Inflammatory macrophage treated with lipopolysaccharide for 4 hours (primary cell): ENCODE results near the gene MALT1.
"Not testable (repeated sequence)": the region's sequence is repeated elsewhere in the genome, so short reads cannot be mapped to it uniquely, and the experiment has no call there.

Source experiments
- DNase-seq: peaks from one replicate; pipeline ENCODE4 v3.0.0-alpha.2; 2020

MALT1 gene

DNA sequence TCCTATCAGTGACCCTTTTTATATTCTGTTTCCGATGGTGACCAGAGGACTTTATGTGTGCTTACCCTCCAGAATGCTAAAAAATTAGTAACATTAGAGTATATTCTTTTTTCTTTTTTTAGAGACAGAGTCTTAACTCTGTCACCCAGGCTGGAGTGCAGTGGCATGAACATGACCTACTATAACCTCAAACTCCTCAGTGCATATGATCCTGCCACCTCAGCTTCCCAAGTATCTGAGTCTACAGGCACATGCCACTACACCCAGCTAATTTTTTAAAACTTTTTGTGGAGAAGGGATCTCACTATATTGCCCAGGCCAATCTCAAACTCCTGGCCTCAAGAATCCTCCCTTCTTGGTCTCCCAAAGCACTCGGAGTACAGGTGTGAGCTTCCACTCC lies 74.6 kb downstream of the MALT1 start:
- DNase-seq: no peak

- no peak for DNase-seq
Measured at GRCh38 chr18:58748899-58749595, 77.8 kb downstream of the MALT1 start.

GRCh38 chr18:58753976-58754375 lies 82.7 kb downstream of the MALT1 start:
- DNase-seq: no peak

- DNase-seq: peak; percentile 66
Measured at GRCh38 chr18:58754544-58755068, 83.3 kb downstream of the MALT1 start.

DNA sequence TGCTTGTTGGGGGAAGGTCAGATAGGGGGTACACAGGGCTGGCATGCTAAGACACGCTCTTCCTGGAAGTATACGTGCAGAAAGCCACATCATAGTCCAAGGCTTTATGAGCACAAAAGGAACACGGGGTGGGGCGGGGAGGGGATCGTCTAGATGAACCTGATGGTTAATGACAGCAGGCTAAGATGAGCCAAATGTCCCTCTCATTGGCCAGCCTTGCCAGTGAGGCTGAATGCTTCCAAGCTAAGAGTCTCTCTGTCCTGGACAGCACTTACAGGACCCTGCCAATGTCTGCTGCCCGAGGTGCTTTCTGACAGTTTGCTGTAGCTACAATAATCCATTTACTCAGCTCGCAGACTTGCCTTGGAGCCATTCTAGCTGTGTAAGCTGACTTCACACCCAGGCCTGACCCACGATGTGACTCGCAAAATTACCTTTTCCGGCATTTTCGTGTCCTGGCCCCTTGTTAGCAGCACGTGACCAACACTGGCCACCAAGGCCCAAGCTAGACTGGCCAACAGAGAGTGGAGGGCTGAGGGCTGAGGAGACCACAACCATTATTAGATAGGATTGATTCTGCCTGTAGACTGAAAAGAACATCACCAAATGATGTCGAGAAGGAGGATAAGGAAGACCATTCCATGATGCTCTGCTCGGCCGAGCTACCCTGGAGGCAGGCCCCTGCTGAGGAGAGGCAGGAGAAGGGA lies 84.2 kb downstream of the MALT1 start:
- no peak for DNase-seq

DNA sequence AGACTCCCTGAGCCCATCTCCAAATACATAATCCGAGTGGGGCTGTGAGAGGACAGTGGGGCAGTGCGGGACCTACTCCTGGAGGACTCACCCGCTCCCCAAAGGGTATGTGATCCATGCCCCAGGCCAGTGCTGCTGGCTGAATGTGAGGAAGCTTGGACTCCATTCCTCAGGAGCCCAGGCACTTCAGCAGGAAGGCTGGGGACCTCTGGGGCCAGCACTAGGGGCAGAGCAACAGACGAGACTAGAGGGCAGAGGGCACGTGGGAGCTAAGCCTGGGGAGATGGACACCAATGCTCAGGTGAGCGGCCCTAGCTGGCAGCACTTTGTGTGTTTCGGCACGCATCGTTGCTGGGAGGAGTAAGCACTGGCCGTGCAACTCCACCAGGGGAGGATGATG lies 84.9 kb downstream of the MALT1 start:
- DNase-seq: no peak

GRCh38 chr18:58756596-58757240 lies 85.5 kb downstream of the MALT1 start:
- DNase-seq: no peak

DNA sequence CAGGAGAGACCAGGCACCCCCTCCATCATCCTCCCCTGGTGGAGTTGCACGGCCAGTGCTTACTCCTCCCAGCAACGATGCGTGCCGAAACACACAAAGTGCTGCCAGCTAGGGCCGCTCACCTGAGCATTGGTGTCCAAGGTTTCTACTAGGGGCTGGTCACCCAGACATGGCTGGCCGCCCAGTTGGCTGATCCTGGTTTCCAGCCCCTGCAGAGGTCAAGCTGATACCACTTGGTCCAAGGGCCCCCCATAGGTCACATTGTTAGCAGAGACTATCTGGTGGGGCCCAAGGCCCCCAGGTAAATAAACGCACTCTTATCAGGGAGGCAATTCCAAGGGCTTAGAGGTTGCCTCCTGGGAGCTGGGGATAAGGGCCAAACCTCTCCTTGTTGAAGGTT lies 86.1 kb downstream of the MALT1 start:
- DNase-seq: not testable (repeated sequence)

GRCh38 chr18:58758046-58758445 lies 86.8 kb downstream of the MALT1 start:
- no peak for DNase-seq

- DNase-seq: no peak
Measured at GRCh38 chr18:58758606-58759005, 87.3 kb downstream of the MALT1 start.

DNA sequence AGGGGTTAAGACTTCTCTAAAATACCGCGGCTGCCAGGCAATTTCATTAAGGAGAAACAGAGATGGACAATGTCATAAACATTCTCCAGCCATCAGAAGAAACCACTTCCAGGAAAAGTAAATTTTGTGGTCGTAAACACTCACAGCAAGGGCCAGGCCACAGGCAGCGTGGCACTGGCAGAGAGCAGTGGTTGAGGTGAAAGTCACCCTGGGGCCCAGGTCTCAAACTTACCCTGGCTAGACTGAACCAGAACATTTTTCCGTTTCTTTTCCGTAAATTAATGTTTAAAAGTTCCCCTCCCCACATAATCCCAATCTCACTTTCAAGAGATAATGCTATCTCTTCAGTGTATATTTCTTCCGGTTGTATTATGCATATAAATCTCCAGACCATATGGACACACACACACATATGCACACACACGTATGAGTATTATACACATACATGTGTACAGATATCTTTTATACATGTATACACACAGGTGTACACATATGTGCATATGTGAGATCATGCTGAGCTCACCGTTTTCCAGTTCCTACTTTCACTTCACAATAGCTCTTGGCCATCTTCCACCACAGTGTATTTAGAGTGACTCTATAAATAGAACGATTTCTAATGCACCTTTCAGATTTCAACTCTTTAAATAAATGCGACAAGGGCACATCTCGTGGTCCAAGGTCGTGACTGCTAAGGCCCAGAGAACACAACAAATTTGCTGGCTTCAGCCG lies 90.1 kb downstream of the MALT1 start:
- peak; percentile 25 for DNase-seq

- DNase-seq: no peak
Measured at GRCh38 chr18:58761970-58762780, 90.9 kb downstream of the MALT1 start.

- no peak for DNase-seq
Measured at GRCh38 chr18:58762781-58763171, 91.5 kb downstream of the MALT1 start.

GRCh38 chr18:58766164-58766563 lies 94.9 kb downstream of the MALT1 start:
- no peak for DNase-seq

- DNase-seq: peak; percentile 8
Measured at GRCh38 chr18:58766946-58767345, 95.7 kb downstream of the MALT1 start.

DNA sequence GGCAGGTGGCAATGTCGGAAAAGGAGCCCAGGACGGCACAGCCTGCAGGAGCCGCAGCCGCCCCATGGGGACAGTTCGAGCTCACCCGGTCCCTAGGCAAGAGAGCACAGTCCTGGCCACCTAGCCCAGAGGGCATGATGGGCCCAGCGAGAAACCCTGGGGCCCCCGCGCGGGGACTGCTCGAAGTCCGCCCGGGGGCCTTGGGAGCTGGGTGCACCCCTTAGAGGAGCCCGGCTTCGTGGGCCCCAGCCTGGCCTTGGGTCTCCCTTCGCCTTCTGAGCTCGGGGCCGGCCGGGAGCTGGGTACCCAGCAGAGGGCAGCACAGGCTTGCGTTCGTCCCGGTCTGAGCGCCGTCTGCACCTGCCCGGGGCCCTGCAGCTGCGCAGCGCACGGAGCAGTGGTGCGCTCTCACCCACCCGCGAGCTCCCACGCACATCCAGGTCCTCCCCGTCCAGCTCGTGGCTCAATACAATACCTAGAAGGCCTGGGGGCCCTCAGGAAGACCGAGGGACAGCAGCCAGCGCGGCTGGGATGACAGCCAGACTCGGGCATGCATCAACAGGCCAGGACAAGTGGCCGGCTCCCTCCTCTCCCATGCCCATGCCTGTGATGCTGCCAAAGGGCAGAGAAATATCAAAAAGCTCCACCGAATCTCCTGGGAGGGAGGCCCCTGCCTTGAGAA lies 97.2 kb downstream of the MALT1 start:
- peak; percentile 42 for DNase-seq

GRCh38 chr18:58769321-58769720 lies 98.1 kb downstream of the MALT1 start:
- no peak for DNase-seq

GRCh38 chr18:58770601-58771000 lies 99.3 kb downstream of the MALT1 start:
- no peak for DNase-seq

GRCh38 chr18:58772161-58772560 lies 100.9 kb downstream of the MALT1 start:
- no peak for DNase-seq

GRCh38 chr18:58776084-58776483 lies 104.8 kb downstream of the MALT1 start:
- DNase-seq: no peak

GRCh38 chr18:58776541-58776940 lies 105.3 kb downstream of the MALT1 start:
- not testable (repeated sequence) for DNase-seq

- peak; percentile 17 for DNase-seq
Measured at GRCh38 chr18:58777471-58777870, 106.2 kb downstream of the MALT1 start.
